KMS-11 (cell line): ENCODE data around the gene AKT3.

Experiments
- H2AFZ ChIP-seq: fragments of 200-600 bp; sonication (generic); 2 replicates; pipeline ENCODE4 v1.6.1; 2016; ENCODE audit warnings: antibody characterized with exemption, mixed run types, low read depth
- H3K27ac ChIP-seq: fragments of 200-600 bp; sonication (generic); 2 replicates; pipeline ENCODE4 v1.6.1; 2016; ENCODE audit warnings: mild to moderate bottlenecking, mixed run types
- H3K27me3 ChIP-seq: fragments of 200-600 bp; sonication (generic); 2 replicates; pipeline ENCODE4 v1.6.1; 2017; ENCODE audit warnings: mild to moderate bottlenecking, low read depth, mixed run types, moderate library complexity; ENCODE audit not compliant: insufficient read depth
- H3K36me3 ChIP-seq: fragments of 200-600 bp; sonication (generic); 2 replicates; pipeline ENCODE4 v1.6.1; 2017; ENCODE audit warnings: mild to moderate bottlenecking, mixed run types; ENCODE audit not compliant: insufficient read depth
- H3K4me1 ChIP-seq: fragments of 200-600 bp; sonication (generic); 2 replicates; pipeline ENCODE4 v1.6.1; 2016; ENCODE audit warnings: mild to moderate bottlenecking, low read depth, mixed run types; ENCODE audit not compliant: poor library complexity, severe bottlenecking
- H3K4me2 ChIP-seq: fragments of 200-600 bp; sonication (generic); 2 replicates; pipeline ENCODE4 v1.7.0; 2016; ENCODE audit warnings: mild to moderate bottlenecking, mixed run types
- H3K4me3 ChIP-seq: fragments of 200-600 bp; sonication (generic); IDR thresholded peaks from 2 replicates; pipeline ENCODE4 v1.6.1; 2017; ENCODE audit warnings: low read depth, low read length, mixed read lengths; ENCODE audit not compliant: insufficient read depth
- H3K79me2 ChIP-seq: fragments of 200-600 bp; sonication (generic); 2 replicates; pipeline ENCODE4 v1.6.1; 2016; ENCODE audit warnings: low read depth, mixed run types; ENCODE audit not compliant: insufficient read depth
- H3K9ac ChIP-seq: fragments of 200-600 bp; sonication (generic); 2 replicates; pipeline ENCODE4 v1.6.1; 2016; ENCODE audit warnings: mild to moderate bottlenecking, mixed run types
- H4K20me1 ChIP-seq: fragments of 200-600 bp; sonication (generic); 2 replicates; pipeline ENCODE4 v1.6.1; 2016; ENCODE audit warnings: mild to moderate bottlenecking, mixed run types; ENCODE audit not compliant: insufficient read depth
- TF ChIP-seq, protein P1 (sequence below): fragments of 200-600 bp; sonication (generic); conservative IDR thresholded peaks from 2 replicates; pipeline ENCODE4 v1.6.1; 2017; ENCODE audit warnings: low read depth, mild to moderate bottlenecking, antibody characterized with exemption, low read length, moderate library complexity, mixed read lengths

AKT3 gene

DNA sequence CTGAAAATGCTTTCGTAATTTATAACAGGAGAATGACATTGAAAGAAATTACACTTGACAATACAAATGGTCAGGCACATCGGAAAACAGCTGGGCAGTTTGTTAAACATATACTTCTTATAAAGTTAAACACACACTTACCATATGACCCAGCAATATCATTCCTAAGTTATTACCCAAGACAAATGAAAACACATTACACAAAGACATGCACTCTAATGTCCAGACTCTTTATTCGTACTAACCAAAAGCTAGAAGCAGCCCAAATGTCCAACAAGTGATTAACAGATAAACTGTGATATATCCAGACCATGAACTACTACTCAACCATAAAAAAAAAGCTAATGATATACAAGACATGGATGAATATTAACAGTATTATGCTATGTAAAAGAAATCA, 8.5 kb downstream of the AKT3 start:
- TF ChIP-seq, protein P1, sequence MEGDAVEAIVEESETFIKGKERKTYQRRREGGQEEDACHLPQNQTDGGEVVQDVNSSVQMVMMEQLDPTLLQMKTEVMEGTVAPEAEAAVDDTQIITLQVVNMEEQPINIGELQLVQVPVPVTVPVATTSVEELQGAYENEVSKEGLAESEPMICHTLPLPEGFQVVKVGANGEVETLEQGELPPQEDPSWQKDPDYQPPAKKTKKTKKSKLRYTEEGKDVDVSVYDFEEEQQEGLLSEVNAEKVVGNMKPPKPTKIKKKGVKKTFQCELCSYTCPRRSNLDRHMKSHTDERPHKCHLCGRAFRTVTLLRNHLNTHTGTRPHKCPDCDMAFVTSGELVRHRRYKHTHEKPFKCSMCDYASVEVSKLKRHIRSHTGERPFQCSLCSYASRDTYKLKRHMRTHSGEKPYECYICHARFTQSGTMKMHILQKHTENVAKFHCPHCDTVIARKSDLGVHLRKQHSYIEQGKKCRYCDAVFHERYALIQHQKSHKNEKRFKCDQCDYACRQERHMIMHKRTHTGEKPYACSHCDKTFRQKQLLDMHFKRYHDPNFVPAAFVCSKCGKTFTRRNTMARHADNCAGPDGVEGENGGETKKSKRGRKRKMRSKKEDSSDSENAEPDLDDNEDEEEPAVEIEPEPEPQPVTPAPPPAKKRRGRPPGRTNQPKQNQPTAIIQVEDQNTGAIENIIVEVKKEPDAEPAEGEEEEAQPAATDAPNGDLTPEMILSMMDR = no peak
- H3K27ac ChIP-seq = no peak overlapping the region
- H3K4me2 ChIP-seq = no peak overlapping the region
- H2AFZ ChIP-seq = no peak overlapping the region
- no peak overlapping the region for H3K9ac ChIP-seq
- H3K27me3 ChIP-seq = no peaks in the 10 kb centered on the region
- H3K79me2 ChIP-seq = peaks cover 16% of the 10 kb centered on the region; the same call in 1 of the 2 replicates
- no peaks in the 10 kb centered on the region for H3K36me3 ChIP-seq
- no peak overlapping the region for H3K4me3 ChIP-seq
- no peaks in the 10 kb centered on the region for H4K20me1 ChIP-seq
- H3K4me1 ChIP-seq = peaks cover 27% of the 10 kb centered on the region

DNA sequence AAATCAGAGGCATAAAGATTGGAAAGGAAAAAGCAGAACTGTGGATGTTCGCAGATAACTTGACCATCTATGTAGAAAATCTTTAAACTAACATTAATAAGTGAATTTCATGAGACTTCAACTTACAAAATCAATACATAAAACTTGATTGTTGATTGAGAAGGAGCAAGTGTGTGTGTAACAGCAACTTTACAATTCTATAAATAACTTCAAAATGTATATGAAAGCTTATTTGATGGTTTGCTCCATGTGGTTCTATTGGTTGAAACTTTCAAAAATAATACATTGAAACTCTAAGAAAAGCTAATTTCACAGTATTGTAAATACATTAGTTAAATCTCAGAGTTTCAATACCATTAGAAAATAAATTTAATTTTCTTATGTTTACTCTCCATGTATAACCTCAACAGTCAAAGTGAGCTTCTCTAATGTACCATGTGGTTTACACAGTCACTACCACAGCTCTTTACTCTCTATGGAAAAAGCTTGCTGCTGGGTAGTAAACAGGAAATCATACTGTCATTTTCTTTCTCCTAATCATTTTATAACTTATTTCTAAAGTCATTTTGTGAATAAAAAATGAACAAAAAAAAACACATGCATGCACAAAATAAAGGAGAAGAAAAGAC, 12.0 kb downstream of the AKT3 start:
- no peaks in the 10 kb centered on the region for H4K20me1 ChIP-seq
- no peak overlapping the region; the same call in 1 of the 2 replicates for H3K4me2 ChIP-seq
- H3K79me2 ChIP-seq = no peaks in the 10 kb centered on the region; the same call in 1 of the 2 replicates
- no peak overlapping the region for H2AFZ ChIP-seq
- TF ChIP-seq, protein P1 = no peak
- H3K9ac ChIP-seq = no peak overlapping the region
- H3K4me3 ChIP-seq = no peak overlapping the region
- H3K27me3 ChIP-seq = no peaks in the 10 kb centered on the region
- peaks cover 3% of the 10 kb centered on the region; the same call in 1 of the 2 replicates for H3K36me3 ChIP-seq
- H3K4me1 ChIP-seq = peaks cover 20% of the 10 kb centered on the region
- H3K27ac ChIP-seq = no peak overlapping the region

DNA sequence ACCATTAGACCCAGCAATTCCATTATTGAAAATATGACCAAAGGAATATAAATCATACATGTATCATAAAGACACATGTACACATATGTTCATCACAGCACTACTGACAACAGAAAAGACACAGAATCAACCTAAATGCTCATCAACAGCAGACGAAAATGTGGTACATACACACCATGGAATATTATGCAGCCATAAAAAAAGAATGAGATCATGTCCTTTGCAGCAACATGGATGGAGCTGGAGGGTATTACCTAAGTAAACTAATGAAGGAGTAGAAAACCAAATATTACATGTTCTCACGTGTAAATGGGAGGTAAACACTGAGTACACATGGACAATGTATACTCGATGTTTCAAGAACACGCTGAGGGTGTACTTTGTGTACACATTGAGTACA, 15.9 kb downstream of the AKT3 start:
- Histone ChIP-seq H3K4me1 (peaks cover 18% of the 10 kb centered on the region), H3K79me2 (no peaks in the 10 kb centered on the region), H4K20me1 (no peaks in the 10 kb centered on the region), H3K36me3 (peaks cover 3% of the 10 kb centered on the region; the same call in 1 of the 2 replicates), H3K4me3 (no peak overlapping the region), H2AFZ (no peak overlapping the region), H3K27me3 (no peaks in the 10 kb centered on the region), H3K4me2 (no peak overlapping the region), H3K27ac (no peak overlapping the region), H3K9ac (no peak overlapping the region)
- TF ChIP-seq, protein P1 = no peak

DNA sequence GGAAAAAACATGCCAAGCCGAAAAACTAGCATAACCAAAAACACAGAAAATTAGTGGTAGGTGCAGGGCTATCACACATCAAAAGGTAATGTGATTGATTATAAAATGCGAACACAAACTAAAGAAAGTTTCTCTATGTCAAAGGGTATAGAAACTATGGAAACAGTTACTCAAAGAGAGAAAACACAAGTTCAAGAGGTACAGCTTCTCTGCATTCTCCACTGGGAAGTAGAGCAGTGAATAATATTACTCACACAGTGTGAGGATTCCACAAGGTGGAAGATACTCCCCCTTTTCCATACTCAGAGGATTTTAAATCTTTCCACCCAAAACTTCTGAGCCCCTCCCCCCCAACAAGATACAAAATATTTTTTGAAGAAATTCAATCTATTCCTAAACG, 18.6 kb downstream of the AKT3 start:
- Histone ChIP-seq H3K9ac (no peak overlapping the region), H3K79me2 (no peaks in the 10 kb centered on the region), H3K36me3 (peaks cover 3% of the 10 kb centered on the region; the same call in 1 of the 2 replicates), H3K4me3 (no peak overlapping the region), H3K27ac (no peak overlapping the region), H4K20me1 (no peaks in the 10 kb centered on the region), H3K4me2 (no peak overlapping the region), H3K4me1 (peaks cover 8% of the 10 kb centered on the region), H3K27me3 (no peaks in the 10 kb centered on the region), H2AFZ (no peak overlapping the region)
- TF ChIP-seq, protein P1 = no peak
